Lower lobe of right lung (tissue), 2 donors: ENCODE results near the gene RRP8. TPM values are rescaled to one million over a fixed set of nuclear protein-coding genes. Genes with fewer than 3 reads are reported as not detected.
A peak's percentile ranks its signal among the peaks of the same experiment; 100 is the strongest.

ENCODE experiments used
- ATAC-seq, 2 donors: fragments of 200-7000 bp; cut with Tn5 transposase; one replicate each; pipeline ENCODE4 v1.9.1; 2020 to 2022; ENCODE audit warnings: mild to moderate bottlenecking in 2 of 2, moderate library complexity in 2 of 2
- DNase-seq: peaks from one replicate; pipeline ENCODE4 v3.0.0-alpha.2; 2020
- H3K27ac ChIP-seq: fragments of 200-600 bp; one replicate; pipeline ENCODE4 v1.8.0; 2022
- H3K27me3 ChIP-seq: fragments of 200-600 bp; one replicate; pipeline ENCODE4 v1.8.0; 2022; ENCODE audit warnings: low read depth
- H3K36me3 ChIP-seq: fragments of 200-600 bp; one replicate; pipeline ENCODE4 v1.8.0; 2022; ENCODE audit warnings: mild to moderate bottlenecking
- H3K4me1 ChIP-seq: fragments of 200-600 bp; one replicate; pipeline ENCODE4 v1.8.0; 2022
- H3K4me3 ChIP-seq: fragments of 200-600 bp; one replicate; pipeline ENCODE4 v1.8.0; 2022; ENCODE audit warnings: mild to moderate bottlenecking
- H3K9me3 ChIP-seq: fragments of 200-600 bp; one replicate; pipeline ENCODE4 v1.8.0; 2022
- intact Hi-C: fragments of 100-400 bp; cut with DNase I; formaldehyde crosslinking; loops from one replicate; pipeline ENCODE4 v1.11.0; 2022
- long read RNA-seq: library from polyadenylated mRNA; unstranded; transcript quantifications from one replicate; pipeline ENCODE4 v2.0.0, GENCODE V29; 2021
- total RNA-seq: library from RNA; stranded (reverse); fragmentation: NEBNext Ultra II Directional; extraction: Animal tissue kit (Norgen Biotek cat#: 25700); gene quantifications from one replicate; pipeline ENCODE4 v1.2.1, GENCODE V29; 2021
- TF ChIP-seq, protein P1 (sequence below): fragments of 200-600 bp; IDR thresholded peaks from one replicate; pipeline ENCODE4 v1.8.0; 2022; ENCODE audit warnings: antibody characterized with exemption, mild to moderate bottlenecking
- donor health status: DM: no; HTN: yes; CAD: no; lungs with severe emphysema.

RRP8 gene
- 16.5 TPM for total RNA-seq
- long read RNA-seq, full-length matches to known transcripts, result 35 of 42 reads
- long read RNA-seq, partial matches to known transcripts, result 3 of 42 reads
- long read RNA-seq, other reads (novel, unspliced or antisense), result 4 of 42 reads

DNA sequence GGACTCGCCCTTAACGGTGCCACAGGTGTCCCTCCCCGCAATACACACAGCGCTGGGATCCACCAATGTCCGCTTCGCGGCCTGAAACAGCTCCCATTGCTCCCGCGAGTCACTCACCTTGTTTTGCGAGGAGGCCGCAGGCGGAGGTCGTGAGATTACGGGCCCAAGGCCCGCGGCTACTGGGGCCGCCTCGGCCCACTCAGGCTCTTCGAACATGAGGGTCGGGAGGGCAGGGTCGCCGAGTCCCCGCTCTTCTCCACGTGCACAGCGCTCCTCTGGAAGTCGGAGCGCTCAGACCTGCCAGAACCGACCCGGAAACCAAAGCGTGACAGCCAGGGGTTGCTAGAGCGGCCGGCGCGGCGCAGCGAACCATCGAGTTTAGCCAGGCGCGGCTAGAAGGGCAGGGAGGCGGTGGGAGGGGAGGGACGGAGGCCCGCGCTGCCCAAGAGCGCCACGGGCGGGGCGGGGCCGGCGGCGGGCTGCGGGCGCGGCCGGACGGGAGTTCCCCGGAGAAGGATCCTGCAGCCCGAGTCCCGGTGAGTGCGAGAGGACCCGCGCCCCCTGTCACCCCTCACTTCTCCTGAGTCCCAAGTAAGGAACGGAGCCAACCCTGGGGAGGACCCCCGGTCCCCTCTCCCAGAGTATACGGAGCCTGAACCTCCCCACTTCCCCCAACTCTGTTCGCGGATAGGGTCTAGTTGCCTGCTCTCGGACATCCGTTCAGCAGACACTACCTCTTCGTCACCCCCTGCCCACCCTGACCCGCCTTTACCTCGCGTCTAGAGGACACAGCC, at the start of gene RRP8, which contains the start of gene ILK:
Gene RRP8, minus strand, starts transcription at position 330 of the 794 bp plus-strand sequence. Its CDS starts 114 bp downstream, at position 216.
Gene ILK, plus strand, starts transcription at position 488 of the 794 bp plus-strand sequence. CDS start 498 bp downstream, outside the sequence.
- peaks cover 48% of the 10 kb centered on the region for H3K36me3 ChIP-seq
- ATAC-seq (peak; percentile 96 to 97), DNase-seq (peak; percentile 95)
- no peaks in the 10 kb centered on the region for H3K9me3 ChIP-seq
- peak within 1 kb of the TSS; percentile 93 for H3K27ac ChIP-seq
- no peaks in the 10 kb centered on the region for H3K27me3 ChIP-seq
- H3K4me1 ChIP-seq, result peaks cover 60% of the 10 kb centered on the region
- intact Hi-C loops, result no loop called here
- TF ChIP-seq, protein P1, sequence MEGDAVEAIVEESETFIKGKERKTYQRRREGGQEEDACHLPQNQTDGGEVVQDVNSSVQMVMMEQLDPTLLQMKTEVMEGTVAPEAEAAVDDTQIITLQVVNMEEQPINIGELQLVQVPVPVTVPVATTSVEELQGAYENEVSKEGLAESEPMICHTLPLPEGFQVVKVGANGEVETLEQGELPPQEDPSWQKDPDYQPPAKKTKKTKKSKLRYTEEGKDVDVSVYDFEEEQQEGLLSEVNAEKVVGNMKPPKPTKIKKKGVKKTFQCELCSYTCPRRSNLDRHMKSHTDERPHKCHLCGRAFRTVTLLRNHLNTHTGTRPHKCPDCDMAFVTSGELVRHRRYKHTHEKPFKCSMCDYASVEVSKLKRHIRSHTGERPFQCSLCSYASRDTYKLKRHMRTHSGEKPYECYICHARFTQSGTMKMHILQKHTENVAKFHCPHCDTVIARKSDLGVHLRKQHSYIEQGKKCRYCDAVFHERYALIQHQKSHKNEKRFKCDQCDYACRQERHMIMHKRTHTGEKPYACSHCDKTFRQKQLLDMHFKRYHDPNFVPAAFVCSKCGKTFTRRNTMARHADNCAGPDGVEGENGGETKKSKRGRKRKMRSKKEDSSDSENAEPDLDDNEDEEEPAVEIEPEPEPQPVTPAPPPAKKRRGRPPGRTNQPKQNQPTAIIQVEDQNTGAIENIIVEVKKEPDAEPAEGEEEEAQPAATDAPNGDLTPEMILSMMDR, result peak; percentile 27
- peak within 1 kb of the TSS; percentile 86 for H3K4me3 ChIP-seq

DNA sequence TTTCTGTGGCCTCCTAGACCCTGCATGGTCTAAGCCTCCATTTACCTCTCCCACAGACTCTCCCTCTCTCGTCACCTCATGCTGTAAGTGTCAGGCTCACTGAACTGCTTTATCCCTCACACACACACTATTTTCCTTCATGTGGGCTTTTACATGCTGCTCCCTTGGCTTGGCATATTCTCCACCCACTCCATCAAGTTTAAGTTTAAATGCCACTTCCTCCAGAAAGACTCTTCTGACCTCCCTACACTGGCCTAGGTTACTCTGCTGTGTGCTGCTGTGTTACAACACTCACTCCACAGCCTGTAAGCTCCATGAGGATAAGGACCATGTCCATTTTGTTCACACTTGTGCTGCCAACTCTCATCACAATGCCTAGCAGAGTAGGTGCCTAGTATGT, 49.7 kb upstream of the RRP8 start:
- no peak overlapping the region for H3K27ac ChIP-seq
- no peaks in the 10 kb centered on the region for H3K36me3 ChIP-seq
- TF ChIP-seq, protein P1, result no peak

DNA sequence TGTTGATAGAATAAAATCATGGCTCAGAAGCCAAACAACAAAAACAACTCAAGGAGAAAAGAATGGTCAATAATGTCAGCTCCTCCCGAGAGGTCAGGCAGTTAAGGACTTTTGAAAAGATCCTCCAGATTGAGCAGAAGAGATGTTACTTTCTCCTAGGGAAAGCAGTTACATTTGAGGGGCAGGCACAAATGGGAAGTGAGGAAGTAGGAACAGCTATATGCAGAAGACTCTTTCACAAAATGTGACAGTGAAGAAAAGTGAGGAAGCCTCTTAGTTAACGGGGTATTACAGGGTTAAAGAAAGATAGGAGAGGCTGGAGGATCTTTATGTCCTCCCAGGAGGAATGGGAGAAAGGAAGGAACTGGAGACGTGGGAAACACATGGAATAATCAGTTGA, 48.8 kb upstream of the RRP8 start:
- Histone ChIP-seq H3K4me3 (no peak overlapping the region), H3K36me3 (no peaks in the 10 kb centered on the region), H3K9me3 (no peaks in the 10 kb centered on the region), H3K27ac (no peak overlapping the region), H3K27me3 (no peaks in the 10 kb centered on the region), H3K4me1 (peaks cover 30% of the 10 kb centered on the region)
- no peak for DNase-seq
- TF ChIP-seq, protein P1, result no peak
- no peak for ATAC-seq
- intact Hi-C loops, result no loop called here

More for the DNA sequence above, 49.7 kb upstream of the RRP8 start:
- no peaks in the 10 kb centered on the region for H3K9me3 ChIP-seq
- no peaks in the 10 kb centered on the region for H3K27me3 ChIP-seq
- ATAC-seq (no peak), DNase-seq (no peak)
- intact Hi-C loops, result no loop called here
- H3K4me3 ChIP-seq, result no peak overlapping the region
- H3K4me1 ChIP-seq, result peaks cover 21% of the 10 kb centered on the region

DNA sequence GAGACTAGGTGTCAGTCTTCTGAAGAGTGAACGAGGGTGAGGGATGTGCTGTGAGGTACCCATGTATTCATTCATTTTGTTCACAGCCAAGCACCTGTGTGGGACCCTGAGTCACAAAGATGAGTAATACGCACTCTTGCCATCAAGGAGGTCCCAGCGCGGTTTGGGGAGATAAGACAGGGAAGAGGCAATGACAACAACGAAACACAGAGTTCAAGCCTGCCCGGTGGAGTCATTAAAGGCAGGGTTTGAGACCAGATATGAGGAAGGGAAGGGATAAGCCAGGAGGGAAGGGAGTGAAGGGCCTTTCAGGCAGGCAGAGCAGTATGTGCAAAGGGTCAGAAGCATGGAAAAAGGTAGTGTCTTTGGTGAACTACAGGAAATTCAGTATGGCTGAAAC, 47.6 kb upstream of the RRP8 start:
- Histone ChIP-seq H3K4me1 (peaks cover 42% of the 10 kb centered on the region), H3K4me3 (no peak overlapping the region), H3K27ac (no peak overlapping the region), H3K36me3 (no peaks in the 10 kb centered on the region), H3K27me3 (no peaks in the 10 kb centered on the region), H3K9me3 (no peaks in the 10 kb centered on the region)
- ATAC-seq (no peak), DNase-seq (no peak)
- TF ChIP-seq, protein P1, result no peak
- intact Hi-C loops, result no loop called here

DNA sequence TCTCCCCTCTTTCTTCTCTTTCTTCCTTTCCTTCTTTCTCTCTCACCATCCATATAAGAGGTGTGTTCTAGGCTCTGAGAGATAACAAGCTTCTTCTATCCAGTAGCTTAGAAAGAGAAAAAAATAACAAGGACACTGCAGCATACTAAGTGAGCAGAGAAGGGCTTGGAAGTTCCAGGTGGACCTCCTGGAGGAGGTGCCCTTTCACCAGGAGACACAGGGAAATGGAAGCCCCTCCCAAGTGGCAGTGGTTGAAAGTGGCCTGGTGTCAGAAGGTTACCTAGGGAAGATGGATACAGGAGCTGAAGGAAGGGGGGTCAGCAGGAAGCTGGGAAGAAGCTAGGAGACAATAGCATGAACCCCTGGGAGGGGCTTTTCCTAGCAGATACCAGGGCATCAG, 46.7 kb upstream of the RRP8 start:
- no peak for ATAC-seq
- peaks cover 46% of the 10 kb centered on the region for H3K4me1 ChIP-seq
- H3K27me3 ChIP-seq, result no peaks in the 10 kb centered on the region
- intact Hi-C loops, result no loop called here
- H3K4me3 ChIP-seq, result no peak overlapping the region
- TF ChIP-seq, protein P1, result no peak
- H3K36me3 ChIP-seq, result no peaks in the 10 kb centered on the region
- DNase-seq, result no peak
- H3K27ac ChIP-seq, result no peak overlapping the region
- no peaks in the 10 kb centered on the region for H3K9me3 ChIP-seq
